Measurements from ENCODE around the gene SLC25A33.
"Not testable (repeated sequence)": the region's sequence is repeated elsewhere in the genome, so short reads cannot be mapped to it uniquely, and the experiment has no call there.

Gene SLC25A33, protein sequence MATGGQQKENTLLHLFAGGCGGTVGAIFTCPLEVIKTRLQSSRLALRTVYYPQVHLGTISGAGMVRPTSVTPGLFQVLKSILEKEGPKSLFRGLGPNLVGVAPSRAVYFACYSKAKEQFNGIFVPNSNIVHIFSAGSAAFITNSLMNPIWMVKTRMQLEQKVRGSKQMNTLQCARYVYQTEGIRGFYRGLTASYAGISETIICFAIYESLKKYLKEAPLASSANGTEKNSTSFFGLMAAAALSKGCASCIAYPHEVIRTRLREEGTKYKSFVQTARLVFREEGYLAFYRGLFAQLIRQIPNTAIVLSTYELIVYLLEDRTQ

DNA sequence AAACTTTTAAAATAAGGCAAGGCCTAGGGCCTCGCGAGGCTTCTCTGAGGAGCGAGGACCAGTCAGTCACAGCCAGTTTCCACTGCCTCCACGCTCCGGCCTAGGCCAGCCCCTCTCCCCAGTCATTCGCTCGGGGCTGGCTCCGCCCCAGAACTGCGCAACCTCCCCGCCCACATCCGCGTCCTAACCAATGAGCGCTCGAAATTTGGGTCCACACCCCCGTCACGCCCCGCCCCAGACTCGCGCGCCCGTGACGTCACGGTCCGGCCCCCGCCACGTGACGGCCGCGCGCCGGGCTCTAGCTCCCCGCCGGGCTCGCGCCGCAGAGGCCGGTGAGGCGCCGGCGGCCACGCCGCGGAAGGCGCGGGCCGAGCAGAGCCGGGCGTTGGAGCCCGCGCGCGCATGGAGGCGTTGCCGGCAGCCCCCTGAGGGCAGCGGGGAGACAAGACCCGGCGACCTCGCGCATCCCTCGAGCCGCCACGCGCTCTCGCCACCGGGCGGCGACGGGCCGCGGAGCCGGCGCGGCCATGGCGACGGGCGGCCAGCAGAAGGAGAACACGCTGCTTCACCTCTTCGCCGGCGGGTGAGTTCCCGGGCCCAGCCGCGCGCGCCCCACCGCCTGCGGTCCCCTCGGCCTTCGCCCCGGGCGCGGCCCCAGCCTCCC, at the start of gene SLC25A33:
Gene SLC25A33, plus strand, starts transcription at position 301 of the 664 bp plus-strand sequence. Its CDS starts 227 bp downstream, at position 528.
- peak; percentile 96 for DNase-seq (ENCODE audit: low spot score)

DNA sequence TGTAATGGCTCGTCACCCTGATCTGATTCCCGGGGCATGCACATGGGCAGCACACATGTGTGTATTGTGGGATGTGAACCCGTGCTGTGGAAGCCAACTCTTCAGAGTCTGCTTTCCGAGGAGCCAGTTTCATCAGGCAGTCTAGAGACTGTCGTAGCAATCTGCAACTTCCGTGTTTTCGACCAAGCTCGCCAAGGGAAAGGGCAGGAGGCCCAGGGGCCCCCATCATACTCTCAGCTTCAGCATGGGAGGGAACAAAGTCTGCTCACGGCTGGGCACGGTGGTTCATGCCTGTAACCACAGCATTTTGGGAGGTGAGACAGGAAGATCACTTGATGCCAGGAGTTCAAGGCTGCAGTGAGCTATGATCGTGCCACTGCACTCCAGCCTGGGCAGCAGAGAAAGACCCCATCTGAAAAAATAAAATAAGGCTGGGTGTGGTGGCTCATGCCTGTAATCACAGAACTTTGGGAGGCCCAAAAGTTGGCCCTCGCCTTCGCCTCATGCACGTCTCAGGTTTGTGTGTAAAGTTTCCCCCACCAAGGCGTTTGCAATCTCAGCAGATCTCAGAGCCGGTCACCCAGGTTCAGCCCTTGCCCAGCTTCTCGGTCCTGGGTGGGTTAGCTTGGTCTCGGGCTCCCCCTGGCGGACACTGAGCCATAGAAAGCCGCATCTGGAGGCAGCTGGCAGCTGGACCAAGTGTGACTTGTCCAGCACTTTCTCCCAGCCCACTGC, 48.5 kb upstream of the SLC25A33 start:
- peak; percentile 81 for DNase-seq (ENCODE audit: low spot score)

DNA sequence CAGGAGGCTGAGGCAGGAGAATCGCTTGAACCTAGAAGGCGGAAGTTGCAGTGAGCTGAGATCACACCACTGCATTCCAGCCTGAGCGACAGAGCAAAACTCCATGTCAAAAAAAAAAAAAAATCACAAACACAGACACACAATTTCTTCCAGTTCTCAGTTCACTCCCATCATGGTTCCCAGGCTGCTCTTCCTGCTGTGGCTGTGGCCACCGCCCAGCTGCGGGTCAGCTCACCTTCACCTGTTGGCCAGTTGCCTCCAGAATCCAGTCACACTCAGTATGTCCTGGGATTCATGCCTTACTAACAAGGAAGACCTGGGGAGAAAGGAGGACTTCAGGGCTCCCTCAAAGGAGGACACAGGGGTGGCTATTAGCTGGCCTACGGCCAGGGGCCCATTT, 45.9 kb upstream of the SLC25A33 start:
- DNase-seq (ENCODE audit: low spot score), result no peak

DNA sequence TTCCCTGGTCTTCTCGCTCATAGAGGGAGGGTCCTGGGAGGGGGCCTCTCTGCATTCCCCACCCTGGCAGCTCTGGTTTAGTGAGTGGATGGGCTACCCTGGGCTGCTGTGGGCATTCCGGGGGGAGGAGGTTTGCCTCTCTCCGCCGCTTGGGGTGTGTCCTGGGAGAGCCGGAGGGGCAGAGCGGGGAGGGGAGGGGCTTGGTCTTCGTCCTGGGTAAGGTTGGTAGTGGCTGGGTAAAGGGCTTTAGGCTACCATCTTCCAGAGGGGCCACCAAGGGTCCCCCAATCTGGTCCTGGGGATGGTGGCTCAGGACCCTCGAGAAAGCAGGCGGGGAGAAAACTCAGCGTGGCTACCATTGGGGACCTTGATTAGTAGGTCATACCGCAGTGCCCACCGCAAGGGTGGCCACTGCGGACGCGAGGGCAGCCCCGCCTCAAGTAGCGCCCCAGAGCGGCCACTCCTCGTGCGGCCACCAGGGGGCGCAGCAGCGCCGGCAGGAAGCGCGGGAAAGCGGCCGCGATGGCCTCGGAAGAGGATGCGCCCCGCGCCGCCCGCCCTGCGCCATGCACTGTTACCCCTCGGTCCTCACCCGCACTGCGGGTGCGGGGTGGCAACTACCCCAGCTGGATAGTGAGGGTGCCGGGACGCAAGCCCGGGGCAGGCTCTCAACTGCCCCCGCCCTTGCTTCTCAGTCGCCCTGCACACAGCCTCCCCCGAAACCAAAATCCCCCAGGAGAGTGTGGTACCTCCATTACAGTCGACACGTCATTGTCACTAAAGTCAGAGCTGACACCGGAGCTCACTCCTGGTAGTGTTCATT, 44.1 kb upstream of the SLC25A33 start:
- DNase-seq (ENCODE audit: low spot score), result peak; percentile 51

DNA sequence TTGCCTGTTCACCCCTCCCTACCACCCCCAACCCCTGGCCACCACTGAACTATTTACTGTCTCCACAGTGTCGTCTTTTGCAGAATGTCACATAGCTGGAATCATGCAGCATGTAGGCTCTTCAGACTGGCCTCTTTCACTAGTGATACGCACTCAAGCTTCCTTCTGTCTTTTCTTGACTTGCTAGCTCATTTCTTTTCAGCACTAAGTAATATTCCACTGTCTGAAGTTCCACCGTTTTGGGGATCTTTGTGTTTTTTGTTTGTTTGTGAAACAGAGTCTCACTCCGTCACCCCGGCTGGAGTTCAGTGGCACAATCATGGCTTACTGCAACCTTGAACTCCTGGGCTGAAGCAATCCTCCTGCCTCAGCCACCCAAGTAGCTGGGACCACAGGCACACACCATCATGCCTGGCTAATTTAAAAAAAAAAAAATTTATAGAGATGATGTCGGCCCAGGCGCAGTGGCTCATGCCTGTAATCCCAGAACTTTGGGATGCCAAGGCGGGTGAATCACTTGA, 43.4 kb upstream of the SLC25A33 start:
- DNase-seq (ENCODE audit: low spot score), result no peak

DNA sequence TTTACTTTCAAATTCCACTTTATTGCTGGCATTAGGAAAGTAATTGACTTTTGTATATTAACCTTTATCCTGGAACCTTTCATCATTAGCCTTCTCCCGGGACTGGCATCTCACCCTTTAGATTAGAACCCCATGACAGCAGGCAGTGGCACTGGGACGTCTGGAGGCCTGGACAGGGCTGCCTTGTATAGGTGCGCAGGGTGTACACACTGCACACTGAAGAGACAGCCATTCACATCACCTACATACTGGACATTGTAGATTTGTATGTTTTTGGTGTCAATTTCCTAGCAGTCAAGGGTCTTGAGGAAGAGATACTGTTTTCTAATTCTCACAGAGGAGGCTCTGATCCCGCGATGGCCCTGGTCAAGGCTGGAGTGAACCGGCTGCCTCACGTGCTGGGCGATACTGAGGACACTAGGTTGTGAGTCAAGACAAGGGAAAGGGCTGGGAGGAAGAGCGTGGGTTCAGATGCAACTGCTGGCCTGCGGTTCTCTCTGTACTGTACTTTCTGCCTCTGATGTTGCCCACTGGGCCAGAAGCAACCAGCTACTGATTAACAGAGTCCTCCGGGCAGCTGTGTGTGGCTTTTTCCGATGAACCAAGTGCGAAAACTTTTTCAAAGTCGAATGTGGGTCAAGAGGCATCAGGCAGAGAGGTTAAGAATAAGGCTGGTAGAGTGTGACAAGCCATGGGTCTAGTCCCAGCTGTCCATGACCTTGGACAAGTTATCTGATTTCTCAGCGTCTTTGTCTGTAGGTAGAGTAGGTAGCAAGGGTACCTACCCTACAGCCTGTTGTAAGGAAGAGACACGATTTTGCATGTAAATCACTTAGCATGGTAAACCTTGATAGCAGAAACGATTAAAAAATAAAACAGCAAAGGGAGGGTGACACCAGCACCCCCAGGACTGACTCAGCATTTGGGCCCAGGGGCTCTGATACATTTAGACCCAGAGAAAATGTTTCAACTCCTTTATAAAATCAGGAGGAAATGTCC, 38.2 kb upstream of the SLC25A33 start:
- no peak for DNase-seq (ENCODE audit: low spot score)

DNA sequence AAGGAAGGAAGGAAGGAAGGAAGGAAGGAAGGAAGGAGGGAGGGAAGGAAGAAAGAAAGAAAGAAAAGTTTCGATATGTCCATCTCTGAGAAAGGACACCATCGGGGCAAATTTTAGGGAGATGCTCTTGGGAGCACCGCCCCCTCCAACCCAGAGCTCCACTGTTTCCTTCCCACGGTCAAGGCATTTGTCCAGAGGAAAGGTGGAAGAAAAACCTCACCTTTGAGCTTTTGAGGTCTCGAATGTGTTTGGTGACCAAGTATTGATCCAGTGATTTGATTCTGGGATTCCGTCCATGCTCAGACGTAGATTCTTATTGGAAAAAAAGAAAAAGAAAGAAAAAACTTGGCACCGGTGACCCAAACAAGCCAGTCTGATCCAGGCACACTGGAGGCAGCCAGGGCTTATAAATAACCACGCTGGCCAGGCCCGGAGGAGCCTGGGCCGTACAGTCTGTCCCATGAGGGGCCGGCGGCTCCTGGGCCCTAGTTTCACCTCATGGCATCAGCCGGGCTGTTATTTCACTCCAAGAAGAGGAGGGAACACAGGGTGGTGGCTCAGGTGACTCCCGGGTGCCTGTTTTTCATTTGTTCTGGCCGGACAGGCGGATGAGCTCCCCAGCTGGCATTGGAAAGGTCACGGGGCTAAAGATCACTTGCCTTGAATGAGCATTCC, 36.1 kb upstream of the SLC25A33 start:
- DNase-seq (ENCODE audit: low spot score), result no peak

DNA sequence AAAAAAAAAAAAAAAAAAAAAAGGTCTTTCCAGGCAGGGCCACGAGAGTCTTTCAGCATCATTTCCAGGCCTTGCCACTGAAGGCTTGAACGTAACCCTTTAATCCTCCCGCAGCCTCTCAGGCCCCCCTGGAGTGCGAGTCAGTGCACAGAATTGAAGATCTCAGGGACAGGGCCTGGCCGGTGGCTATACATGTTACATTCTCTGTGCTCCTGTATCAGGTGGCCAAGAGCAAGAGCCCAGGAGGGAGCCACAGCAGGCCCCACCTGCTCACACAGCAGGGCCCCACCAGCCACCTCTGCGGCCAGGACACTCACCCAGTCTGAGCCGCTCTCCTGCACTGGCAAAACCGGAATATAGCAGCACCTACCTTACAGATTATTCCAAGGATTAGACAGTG, 34.1 kb upstream of the SLC25A33 start:
- DNase-seq (ENCODE audit: low spot score), result no peak

DNA sequence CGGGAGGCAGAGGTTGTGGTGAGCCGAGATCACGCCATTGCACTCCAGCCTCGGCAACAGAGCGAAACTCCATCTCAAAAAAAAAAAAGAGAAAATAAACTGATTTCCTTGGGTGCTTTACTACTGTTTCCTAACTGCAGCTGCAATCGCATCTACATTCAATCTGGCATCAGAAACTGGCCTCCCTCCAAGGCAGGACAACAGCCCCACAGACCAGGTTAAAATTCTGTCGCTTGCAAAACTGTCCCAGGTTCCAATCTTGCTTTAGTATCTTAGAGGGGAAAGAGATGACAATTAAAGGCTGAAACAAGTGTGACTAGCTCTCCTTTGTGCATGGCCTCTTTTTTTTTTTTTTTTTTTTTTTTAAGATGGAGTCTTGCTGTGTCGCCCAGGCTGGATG, 32.4 kb upstream of the SLC25A33 start:
- no peak for DNase-seq (ENCODE audit: low spot score)

DNA sequence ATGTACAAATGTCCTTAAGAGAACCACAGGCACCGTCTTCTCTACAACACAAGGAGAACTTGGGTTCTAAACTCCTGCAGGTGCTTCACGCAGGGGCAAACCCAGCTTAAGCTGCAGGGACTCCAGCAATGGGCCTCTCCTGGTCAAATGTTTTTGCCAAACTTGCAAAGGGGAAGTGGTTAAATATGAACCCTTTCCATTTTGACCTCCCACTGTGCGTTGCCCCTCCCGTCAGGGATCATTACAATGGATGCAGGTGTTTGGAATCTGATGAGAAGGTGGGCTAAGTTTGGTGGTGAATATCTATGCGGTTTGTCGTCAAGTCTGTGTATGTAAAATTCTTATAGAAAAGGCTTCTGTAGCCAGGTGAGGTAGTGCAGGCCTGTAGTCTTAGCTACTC, 29.1 kb upstream of the SLC25A33 start:
- no peak for DNase-seq (ENCODE audit: low spot score)

DNA sequence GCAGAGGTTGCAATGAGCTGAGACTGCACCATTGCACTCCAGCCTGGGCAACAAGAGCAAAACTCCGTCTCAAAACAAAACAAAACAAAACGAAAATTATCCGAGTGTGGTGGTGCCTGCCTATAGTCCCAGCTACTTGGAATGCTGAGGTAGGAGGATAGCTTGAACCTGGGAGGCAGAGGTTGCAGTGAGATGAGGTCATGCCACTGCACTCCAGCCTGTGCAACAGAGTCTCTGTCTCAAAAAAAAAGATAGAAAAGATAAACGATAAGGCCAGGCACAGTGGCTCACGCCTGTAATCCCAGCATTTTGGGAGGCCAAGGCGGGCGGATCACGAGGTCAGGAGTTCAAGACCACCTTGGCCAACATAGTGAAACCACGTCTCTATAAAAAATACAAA, 23.7 kb upstream of the SLC25A33 start:
- not testable (repeated sequence) for DNase-seq (ENCODE audit: low spot score)

DNA sequence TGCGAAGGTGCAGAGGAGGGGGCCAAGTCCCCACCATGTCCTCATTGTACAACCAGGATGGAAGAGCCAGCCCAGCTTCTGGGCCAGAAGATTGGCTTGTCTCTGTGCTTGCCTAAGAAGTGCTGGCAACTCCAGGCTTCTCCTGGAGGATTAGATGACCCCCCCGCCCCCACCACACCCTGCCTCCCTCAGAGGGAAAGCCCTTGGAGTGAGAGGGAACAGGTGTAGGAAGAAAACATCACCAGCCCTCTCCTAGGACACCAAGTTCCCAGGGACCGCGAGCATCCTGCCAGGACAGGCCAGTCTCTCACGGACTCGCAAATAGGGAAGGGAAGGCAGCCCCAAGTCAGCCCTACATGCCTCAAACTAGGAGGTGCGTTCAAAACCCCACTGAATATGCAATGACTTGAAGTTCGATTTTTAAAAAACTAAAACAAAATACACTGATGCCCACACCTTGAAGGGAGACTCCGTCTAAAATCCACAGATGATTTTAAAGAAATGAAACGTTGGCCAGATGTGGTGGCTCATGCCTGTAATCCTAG, 20.7 kb upstream of the SLC25A33 start:
- no peak for DNase-seq (ENCODE audit: low spot score)

DNA sequence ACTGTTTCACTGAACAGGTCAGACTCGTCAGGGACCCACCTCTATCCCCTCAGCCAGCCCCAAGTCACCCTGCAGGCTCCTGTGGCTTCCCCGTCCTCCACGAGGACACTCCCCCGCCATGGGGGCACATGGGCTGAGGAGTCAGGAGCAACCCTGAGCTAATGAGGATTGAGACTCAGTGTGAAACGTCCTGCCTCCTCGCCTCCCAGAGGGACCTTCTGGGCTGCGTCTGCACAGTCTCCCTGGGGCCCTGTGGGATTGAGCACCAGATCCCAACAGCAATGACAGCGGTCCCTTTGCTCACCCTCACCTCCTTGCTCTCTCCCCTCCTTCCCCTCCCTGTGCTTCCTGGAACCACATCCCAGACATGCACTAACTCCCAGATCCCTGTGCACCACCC, 18.9 kb upstream of the SLC25A33 start:
- no peak for DNase-seq (ENCODE audit: low spot score)

DNA sequence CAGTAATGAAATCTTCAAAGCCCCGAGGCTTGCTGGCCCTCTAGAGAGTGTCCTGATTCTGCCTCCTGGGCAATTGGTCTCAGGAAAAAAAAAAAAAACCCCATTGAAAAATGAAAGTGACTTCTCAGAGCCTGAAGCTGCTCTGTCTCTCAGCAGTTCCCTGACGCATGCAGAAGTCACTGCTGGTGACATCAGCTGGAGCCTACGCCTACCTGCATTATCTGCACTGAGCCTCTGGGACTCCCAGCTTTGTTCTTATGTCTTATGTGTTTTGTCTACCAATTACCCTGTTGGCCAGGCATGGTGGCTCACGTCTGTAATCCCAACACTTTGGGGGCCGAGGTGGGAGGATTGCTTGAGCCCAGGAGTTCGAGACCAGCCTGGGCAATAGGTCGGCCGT, 10.1 kb upstream of the SLC25A33 start:
- no peak for DNase-seq (ENCODE audit: low spot score)

DNA sequence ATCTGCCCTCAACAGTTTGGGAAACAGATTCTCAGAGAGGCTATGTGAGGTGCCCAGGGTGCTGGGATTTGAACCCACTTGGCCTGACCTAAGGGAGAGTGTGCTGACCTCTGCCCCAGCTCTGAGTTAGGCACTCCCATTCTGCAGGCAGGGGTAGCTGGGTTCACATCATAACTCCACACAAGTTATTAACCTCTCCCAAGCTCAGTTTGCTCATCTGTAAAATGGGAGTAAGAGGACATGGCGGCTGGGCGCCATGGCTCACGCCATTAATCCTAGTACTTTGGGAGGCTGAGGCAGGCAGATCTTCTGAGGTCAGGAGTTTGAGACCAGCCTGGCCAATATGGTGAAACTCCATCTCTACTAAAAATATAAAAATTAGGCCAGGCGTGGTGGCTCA, 8.9 kb upstream of the SLC25A33 start:
- no peak for DNase-seq (ENCODE audit: low spot score)

DNA sequence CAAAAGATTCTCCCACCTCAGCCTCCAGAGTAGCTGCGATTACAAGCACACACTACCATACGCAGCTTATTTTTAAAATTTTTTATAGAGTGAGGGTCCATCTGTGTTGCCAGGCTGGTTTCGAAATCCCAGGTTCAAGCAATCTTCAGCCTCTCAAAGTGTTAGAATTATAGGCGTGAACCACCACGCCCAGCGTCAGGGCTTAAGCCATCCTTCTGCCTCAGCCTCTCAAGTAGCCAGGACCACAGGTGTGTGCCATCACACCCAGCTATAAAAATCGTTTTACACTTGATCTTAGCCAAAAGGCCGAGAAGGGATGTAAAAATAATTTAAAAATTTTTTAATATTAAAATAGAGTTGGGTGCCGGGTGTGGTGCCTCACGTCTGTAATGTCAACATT, 4.3 kb upstream of the SLC25A33 start:
- DNase-seq (ENCODE audit: low spot score), result no peak

DNA sequence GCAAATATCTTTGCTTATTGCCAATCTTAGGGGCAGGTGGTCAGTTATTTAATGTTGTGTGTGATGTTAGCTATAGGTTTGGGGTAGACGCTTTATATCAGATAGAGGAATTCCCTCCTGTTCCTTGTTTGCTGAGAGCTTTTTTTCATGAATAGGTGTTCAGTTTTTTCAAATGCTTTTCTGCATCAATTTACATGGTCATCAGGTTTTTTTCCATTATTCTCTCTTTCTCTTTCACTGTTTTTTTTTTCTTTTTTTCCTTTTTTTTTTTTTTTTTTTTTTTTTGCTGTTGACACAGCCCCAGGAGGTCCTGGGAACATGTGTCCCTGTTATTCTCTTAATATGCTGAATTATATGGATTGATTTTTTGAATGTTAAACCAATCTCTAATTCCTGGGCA, 3.0 kb upstream of the SLC25A33 start:
- DNase-seq (ENCODE audit: low spot score), result no peak

DNA sequence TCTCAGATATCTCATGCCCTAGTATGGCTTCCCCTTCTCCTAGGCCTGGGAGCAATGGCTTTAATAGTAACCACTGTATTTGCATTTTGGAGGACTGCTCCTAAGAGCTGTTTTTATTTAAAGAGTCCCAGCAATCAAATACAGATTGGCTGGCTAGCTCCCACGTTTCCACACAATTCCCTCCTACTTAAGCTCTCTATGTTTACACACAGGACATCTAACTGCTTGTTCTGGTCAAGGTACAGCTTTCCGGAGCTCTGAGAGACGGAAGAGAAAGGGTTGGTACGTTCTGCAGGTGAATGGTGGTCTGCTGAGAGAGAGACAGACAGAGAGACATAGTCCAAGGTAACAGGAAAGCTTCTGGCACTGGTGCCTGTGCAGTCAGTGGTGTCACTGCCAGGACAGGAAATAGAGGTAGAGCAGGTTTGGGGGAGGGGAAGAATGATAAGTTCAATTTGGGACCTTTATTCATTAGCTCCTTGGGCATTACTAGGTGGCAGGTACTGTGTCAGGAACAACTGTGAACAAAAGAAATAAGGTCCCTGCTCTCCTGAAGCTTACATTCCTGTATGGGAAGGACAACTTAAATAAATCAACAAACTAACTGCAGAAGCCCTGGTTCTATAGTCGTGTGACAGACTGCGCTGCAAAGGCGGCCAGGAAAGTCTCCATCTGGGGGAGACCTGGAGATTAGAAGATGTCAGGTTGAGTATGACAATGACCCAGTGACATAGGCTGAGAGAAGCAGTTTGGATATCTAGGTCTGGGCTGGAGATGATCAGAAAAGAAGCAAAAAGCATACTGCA, 1.2 kb upstream of the SLC25A33 start:
- DNase-seq (ENCODE audit: low spot score), result no peak

DNA sequence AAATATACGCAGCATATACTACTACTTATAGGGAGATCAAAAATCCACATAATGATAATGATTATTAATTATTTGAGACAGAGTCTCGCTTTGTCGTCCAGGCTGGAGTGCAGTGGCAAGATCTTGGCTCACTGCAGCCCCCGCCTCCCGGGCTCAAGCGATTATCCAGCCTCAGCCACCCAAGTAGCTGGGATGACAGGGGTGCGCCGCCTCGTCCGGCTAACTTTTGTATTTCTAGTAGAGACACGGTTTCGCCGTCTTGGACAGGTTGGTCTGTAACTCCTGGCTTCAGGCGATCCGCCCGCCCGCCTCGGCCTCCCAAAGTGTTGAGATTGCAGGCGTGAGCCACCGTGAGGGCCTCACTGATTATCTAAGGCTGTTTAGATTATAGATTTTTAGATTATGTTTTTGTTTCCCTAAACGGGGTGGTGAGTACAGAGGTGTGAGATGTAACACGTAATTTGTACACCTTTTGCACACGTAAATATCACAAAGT, 548 bp upstream of the SLC25A33 start:
- DNase-seq (ENCODE audit: low spot score), result no peak

All from CD4-positive, alpha-beta T cell treated with Interleukin-2 at 100 ng/mL for 4 hours (primary cell).